ENCODE measurements around the gene CTDSPL. TPM values are rescaled to one million over a fixed set of nuclear protein-coding genes. Genes with fewer than 3 reads are reported as not detected.
A peak's percentile ranks its signal among the peaks of the same experiment; 100 is the strongest.

CTDSPL gene
- total RNA-seq, 4 donors from 2014 or later, result 33.4 to 72.6 (median 54.0) TPM

- TF ChIP-seq POLR2AphosphoS5 (IDR thresholded peaks at IDR 0.05), result no peak
- no peak for TF ChIP-seq POLR2A (IDR thresholded peaks at IDR 0.05)
- no peak for TF ChIP-seq CTCF (IDR thresholded peaks at IDR 0.05)
- no peak for TF ChIP-seq EP300 (IDR thresholded peaks at IDR 0.05)
- Histone ChIP-seq H3K4me3 (peak overlapping the region in 1 of 2 donors; percentile 59), H3K27me3 (no peaks in the 10 kb centered on the region), H3K4me1 (peaks cover 0 to 54% (median 9%) of the 10 kb centered on the region in 3 donors), H3K36me3 (peaks cover 0 to 14% of the 10 kb centered on the region in 2 donors), H3K9me3 (no peaks in the 10 kb centered on the region), H3K27ac (peak overlapping the region in 3 of 4 donors; percentile 85 to 92 (median 91))
- WGBS, 2 donors (ENCODE audit: low coverage in 1 of 2), result no CpG with 5 or more reads among the region's 6 CpGs
- ATAC-seq, result no peak
These were observed 136.2 kb downstream of the CTDSPL start for GRCh38 chr3:37997791-37998370.

- Histone ChIP-seq H3K27ac (no peak overlapping the region), H3K36me3 (peaks cover 0 to 14% of the 10 kb centered on the region in 2 donors), H3K4me1 (peaks cover 0 to 55% (median 15%) of the 10 kb centered on the region in 3 donors), H3K27me3 (no peaks in the 10 kb centered on the region), H3K4me3 (no peak overlapping the region), H3K9me3 (no peaks in the 10 kb centered on the region)
- 87 to 93% methylated on average over 4 to 5 of the region's 6 CpGs for WGBS, 2 donors (ENCODE audit: low coverage in 1 of 2)
- TF ChIP-seq EP300 (IDR thresholded peaks at IDR 0.05) (no peak), CTCF (IDR thresholded peaks at IDR 0.05) (no peak), POLR2AphosphoS5 (IDR thresholded peaks at IDR 0.05) (no peak), POLR2A (IDR thresholded peaks at IDR 0.05) (no peak)
- no peak for ATAC-seq
These were observed 138.2 kb downstream of the CTDSPL start for GRCh38 chr3:37999836-38000235.

GRCh38 chr3:38000242-38000916, 138.7 kb downstream of the CTDSPL start:
- Histone ChIP-seq H3K4me3 (no peak overlapping the region), H3K4me1 (peaks cover 0 to 50% (median 15%) of the 10 kb centered on the region in 3 donors), H3K36me3 (peaks cover 0 to 17% of the 10 kb centered on the region in 2 donors), H3K27me3 (no peaks in the 10 kb centered on the region), H3K9me3 (no peaks in the 10 kb centered on the region), H3K27ac (no peak overlapping the region)
- no peak for TF ChIP-seq EP300 (IDR thresholded peaks at IDR 0.05)
- no peak for TF ChIP-seq POLR2A (IDR thresholded peaks at IDR 0.05)
- TF ChIP-seq POLR2AphosphoS5 (IDR thresholded peaks at IDR 0.05), result no peak
- no peak for TF ChIP-seq CTCF (IDR thresholded peaks at IDR 0.05)
- WGBS, 2 donors (ENCODE audit: low coverage in 1 of 2), result 80 to 85% methylated on average over 2 to 4 of the region's 6 CpGs
- no peak for ATAC-seq

- 81% methylated on average over 2 of the region's 6 CpGs; no CpG with 5 or more reads in 1 of the 2 donors for WGBS, 2 donors (ENCODE audit: low coverage in 1 of 2)
- no peak for ATAC-seq
- TF ChIP-seq POLR2A (IDR thresholded peaks at IDR 0.05) (no peak), POLR2AphosphoS5 (IDR thresholded peaks at IDR 0.05) (no peak), EP300 (IDR thresholded peaks at IDR 0.05) (no peak), CTCF (IDR thresholded peaks at IDR 0.05) (no peak)
- H3K36me3 ChIP-seq, result peaks cover 0 to 24% of the 10 kb centered on the region in 2 donors
- no peak overlapping the region for H3K27ac ChIP-seq
- no peaks in the 10 kb centered on the region for H3K27me3 ChIP-seq
- H3K4me3 ChIP-seq, result no peak overlapping the region
- peaks cover 0 to 48% (median 15%) of the 10 kb centered on the region in 3 donors for H3K4me1 ChIP-seq
- no peaks in the 10 kb centered on the region for H3K9me3 ChIP-seq
These were observed 139.3 kb downstream of the CTDSPL start for GRCh38 chr3:38000965-38001455.
